ENCODE data around the gene ABCC3.
A peak's percentile ranks its signal among the peaks of the same experiment; 100 is the strongest.

ABCC3 gene

DNA sequence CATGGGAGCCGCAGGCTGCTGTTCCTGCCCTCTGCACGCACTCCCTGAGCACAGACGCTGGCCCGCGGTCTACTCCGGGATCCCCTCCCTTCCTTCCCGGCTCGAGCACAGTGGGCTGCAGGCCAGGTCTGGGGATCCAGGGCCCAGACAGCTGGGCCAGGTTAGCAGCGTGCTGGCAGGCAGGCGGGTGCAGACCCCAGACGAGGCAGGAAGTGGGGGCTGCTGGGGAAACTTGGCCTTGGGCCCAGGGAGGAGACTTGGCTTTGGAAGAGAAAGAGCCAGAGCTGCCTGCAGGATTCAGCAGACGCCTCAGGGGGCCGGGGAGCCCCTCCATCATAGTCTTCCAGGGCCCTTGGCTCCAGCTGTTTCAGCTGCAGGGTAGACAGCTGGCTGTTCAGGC is 30.2 kb upstream of the ABCC3 start:
- no peak overlapping the region for H3K4me3 ChIP-seq (ENCODE audit: low read length)
- no peak for DNase-seq (ENCODE audit: low read depth)
- TF ChIP-seq CTCF (IDR thresholded peaks at IDR 0.05; ENCODE audit: insufficient read depth, low read depth, low read length, missing control alignments): no peak

DNA sequence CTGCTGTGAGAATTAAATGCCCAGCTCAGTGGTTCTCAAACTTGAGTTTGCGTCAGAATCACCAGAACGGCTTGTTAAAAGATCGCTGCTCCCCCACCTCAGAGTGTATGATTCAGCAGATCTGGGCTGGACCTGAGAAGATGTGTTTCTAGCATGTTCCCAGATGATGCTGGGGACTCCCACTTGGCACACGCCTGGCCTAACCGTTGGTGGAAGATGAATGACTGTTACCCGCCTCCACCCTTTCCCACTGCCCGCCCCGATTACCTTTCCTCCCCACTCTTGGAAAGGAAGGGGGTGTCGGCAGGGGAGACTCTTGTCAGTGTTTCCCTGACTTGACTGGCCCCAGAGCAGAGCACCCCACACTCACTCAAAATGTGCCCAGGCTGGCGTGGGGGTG is 29.3 kb upstream of the ABCC3 start:
- no peak for TF ChIP-seq CTCF (IDR thresholded peaks at IDR 0.05; ENCODE audit: insufficient read depth, low read depth, low read length, missing control alignments)
- no peak overlapping the region for H3K4me3 ChIP-seq (ENCODE audit: low read length)
- no peak for DNase-seq (ENCODE audit: low read depth)

DNA sequence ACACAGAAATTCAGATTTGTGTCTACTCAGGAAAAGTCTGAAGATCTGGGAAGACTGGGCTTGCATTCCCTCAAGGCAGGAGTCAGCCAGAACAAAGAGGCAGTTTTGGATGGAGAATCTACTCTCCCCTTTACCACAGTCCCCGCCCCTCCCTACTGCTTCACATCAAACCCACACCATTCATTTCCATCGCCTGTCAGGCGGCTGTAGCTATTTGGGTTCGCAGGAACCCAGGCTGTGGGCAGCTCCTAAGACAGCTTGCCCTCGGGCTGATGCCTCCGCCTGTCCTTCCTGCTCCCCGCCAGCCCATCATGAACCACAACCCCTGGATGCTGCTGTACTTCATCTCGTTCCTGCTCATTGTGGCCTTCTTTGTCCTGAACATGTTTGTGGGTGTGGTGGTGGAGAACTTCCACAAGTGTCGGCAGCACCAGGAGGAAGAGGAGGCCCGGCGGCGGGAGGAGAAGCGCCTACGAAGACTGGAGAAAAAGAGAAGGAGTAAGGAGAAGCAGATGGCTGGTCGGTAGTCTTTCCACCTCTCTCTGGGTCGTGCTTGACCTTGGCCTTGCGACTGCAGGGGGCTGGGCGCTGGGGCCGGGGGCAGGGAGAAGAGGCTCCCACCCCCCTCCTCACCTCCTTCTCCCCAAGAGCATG is 27.0 kb upstream of the ABCC3 start:
- no peak overlapping the region for H3K4me3 ChIP-seq (ENCODE audit: low read length)
- DNase-seq (ENCODE audit: low read depth): no peak
- TF ChIP-seq CTCF (IDR thresholded peaks at IDR 0.05; ENCODE audit: insufficient read depth, low read depth, low read length, missing control alignments): no peak

DNA sequence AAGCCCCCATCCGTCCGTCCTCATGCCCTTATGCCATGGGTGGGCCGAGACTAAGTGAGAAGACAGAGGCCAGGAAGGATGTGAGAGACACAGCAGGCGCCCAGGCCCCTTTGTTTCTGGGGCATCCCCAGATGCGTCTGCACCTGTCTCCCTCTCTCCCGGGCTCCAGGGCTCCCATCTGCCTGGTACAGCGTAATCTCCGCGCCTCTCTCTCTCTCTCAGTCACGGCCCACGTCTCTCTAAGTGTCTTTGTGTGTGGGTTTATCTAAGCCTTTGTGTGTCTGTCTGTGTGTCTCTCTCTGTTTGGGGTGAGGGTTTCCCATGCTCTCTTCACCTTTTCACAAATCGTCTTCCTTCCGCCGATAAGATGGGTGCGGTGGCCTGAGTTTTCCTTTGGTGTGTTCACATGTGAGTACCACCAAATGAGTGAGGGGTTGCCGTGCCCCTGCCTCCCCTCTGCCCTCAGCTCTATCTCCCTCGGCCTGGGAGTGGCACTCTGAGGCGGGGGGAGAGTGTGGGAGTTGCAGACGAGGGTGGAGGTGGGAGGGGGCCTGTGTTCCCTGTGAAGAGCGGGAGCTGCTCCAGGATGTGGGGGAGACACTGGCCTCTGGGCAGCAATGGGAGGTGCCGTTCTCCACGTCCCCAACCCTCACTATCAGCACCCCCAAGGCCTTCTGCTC is 25.8 kb upstream of the ABCC3 start:
- no peak for TF ChIP-seq CTCF (IDR thresholded peaks at IDR 0.05; ENCODE audit: insufficient read depth, low read depth, low read length, missing control alignments)

DNA sequence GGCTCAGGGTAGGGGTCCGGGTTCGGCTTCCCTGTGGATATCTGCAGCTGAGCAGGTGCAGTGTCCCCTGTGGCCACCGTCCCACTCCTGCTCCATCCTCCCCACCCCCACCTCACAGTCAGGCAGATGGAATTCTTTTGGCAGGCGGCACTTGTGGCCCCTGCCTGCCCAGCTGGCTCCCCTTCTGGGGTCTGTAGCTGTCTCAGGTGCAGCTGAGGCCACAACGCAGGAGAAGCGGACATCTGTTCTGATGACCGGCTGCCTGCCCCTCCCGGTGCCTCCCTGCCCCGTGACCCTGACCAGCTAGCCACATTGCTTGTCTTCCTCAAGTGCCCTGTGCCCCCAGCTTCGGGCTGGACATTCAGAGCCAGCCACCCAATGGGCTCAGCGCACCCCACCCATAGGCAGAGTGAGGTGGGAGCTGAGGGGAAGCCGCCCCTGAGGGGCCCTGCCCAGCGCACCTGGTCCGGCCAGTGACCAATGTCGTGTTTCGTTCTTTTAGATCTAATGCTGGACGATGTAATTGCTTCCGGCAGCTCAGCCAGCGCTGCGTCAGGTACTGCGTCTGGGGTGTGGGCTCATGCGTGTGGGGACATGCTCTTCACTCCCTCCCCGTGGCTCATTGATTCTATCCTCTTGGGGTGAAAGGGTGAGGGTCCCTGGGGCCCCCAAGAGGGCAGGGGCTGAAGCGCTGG is 25.2 kb upstream of the ABCC3 start:
- H3K4me3 ChIP-seq (ENCODE audit: low read length): no peak overlapping the region
- TF ChIP-seq CTCF (IDR thresholded peaks at IDR 0.05; ENCODE audit: insufficient read depth, low read depth, low read length, missing control alignments): no peak
- peak; percentile 39 for DNase-seq (ENCODE audit: low read depth)

More for the DNA sequence above, 25.8 kb upstream of the ABCC3 start:
- no peak overlapping the region for H3K4me3 ChIP-seq (ENCODE audit: low read length)
- DNase-seq (ENCODE audit: low read depth): no peak

GRCh38 chr17:50611634-50612033 is 23.0 kb upstream of the ABCC3 start:
- TF ChIP-seq CTCF (IDR thresholded peaks at IDR 0.05; ENCODE audit: insufficient read depth, low read depth, low read length, missing control alignments): no peak
- no peak overlapping the region for H3K4me3 ChIP-seq (ENCODE audit: low read length)
- DNase-seq (ENCODE audit: low read depth): no peak
